IPS-18c (cell line): Measurements from ENCODE around the gene SENP6.
"Not testable (repeated sequence)": the region's sequence is repeated elsewhere in the genome, so short reads cannot be mapped to it uniquely, and the experiment has no call there.

ENCODE experiments used
- H3K4me3 ChIP-seq: 2 replicates; pipeline ENCODE4 v1.7.0; 2013; ENCODE audit warnings: low read depth, mild to moderate bottlenecking, low read length, moderate library complexity; ENCODE audit not compliant: insufficient read depth
- H3K9me3 ChIP-seq: one replicate; pipeline ENCODE4 v1.6.1; 2013; ENCODE audit warnings: mild to moderate bottlenecking, low read length, moderate library complexity; ENCODE audit not compliant: control insufficient read depth, insufficient read depth

SENP6 gene

GRCh38 chr6:75601304-75602245 is at the start of gene SENP6:
Gene SENP6, plus strand, starts transcription at chr6:75601880. Its CDS starts 645 bp downstream, at chr6:75602525.
- peak within 1 kb of the TSS; percentile 90 for H3K4me3 ChIP-seq
- peaks cover 2% of the 10 kb centered on the region for H3K9me3 ChIP-seq

GRCh38 chr6:75556240-75556639 is 45.4 kb upstream of the SENP6 start:
- no peaks in the 10 kb centered on the region for H3K9me3 ChIP-seq
- no peak overlapping the region for H3K4me3 ChIP-seq

- H3K4me3 ChIP-seq, result no peak overlapping the region
- H3K9me3 ChIP-seq, result no peaks in the 10 kb centered on the region
These were observed 44.6 kb upstream of the SENP6 start for GRCh38 chr6:75557068-75557467.

- Histone ChIP-seq H3K9me3 (no peaks in the 10 kb centered on the region), H3K4me3 (no peak overlapping the region)
These were observed 38.6 kb upstream of the SENP6 start for GRCh38 chr6:75563032-75563431.

GRCh38 chr6:75566137-75566767 is 35.4 kb upstream of the SENP6 start:
- H3K9me3 ChIP-seq, result no peaks in the 10 kb centered on the region

GRCh38 chr6:75568100-75568499 is 33.6 kb upstream of the SENP6 start:
- Histone ChIP-seq H3K4me3 (no peak overlapping the region), H3K9me3 (no peaks in the 10 kb centered on the region)

More at GRCh38 chr6:75566137-75566767, 35.4 kb upstream of the SENP6 start:
- no peak overlapping the region for H3K4me3 ChIP-seq

- H3K9me3 ChIP-seq, result no peaks in the 10 kb centered on the region
- H3K4me3 ChIP-seq, result no peak overlapping the region
These were observed 32.7 kb upstream of the SENP6 start for GRCh38 chr6:75568965-75569364.

- H3K4me3 ChIP-seq, H3K9me3 ChIP-seq: not testable (repeated sequence)
These were observed 31.0 kb upstream of the SENP6 start for GRCh38 chr6:75570671-75571070.

GRCh38 chr6:75572072-75572471 is 29.6 kb upstream of the SENP6 start:
- Histone ChIP-seq H3K9me3 (no peaks in the 10 kb centered on the region), H3K4me3 (no peak overlapping the region)

GRCh38 chr6:75579951-75580350 is 21.7 kb upstream of the SENP6 start:
- Histone ChIP-seq H3K9me3 (no peaks in the 10 kb centered on the region), H3K4me3 (no peak overlapping the region)

GRCh38 chr6:75581231-75581630 is 20.4 kb upstream of the SENP6 start:
- H3K4me3 ChIP-seq, result no peak overlapping the region
- no peaks in the 10 kb centered on the region for H3K9me3 ChIP-seq

GRCh38 chr6:75584552-75584951 is 17.1 kb upstream of the SENP6 start:
- not testable (repeated sequence) for H3K4me3 ChIP-seq, H3K9me3 ChIP-seq

GRCh38 chr6:75588948-75589347 is 12.7 kb upstream of the SENP6 start:
- no peaks in the 10 kb centered on the region for H3K9me3 ChIP-seq

GRCh38 chr6:75590370-75590769 is 11.3 kb upstream of the SENP6 start:
- no peak overlapping the region for H3K4me3 ChIP-seq
- no peaks in the 10 kb centered on the region for H3K9me3 ChIP-seq

More at GRCh38 chr6:75588948-75589347, 12.7 kb upstream of the SENP6 start:
- H3K4me3 ChIP-seq, result no peak overlapping the region

GRCh38 chr6:75596380-75596779 is 5.3 kb upstream of the SENP6 start:
- not testable (repeated sequence) for H3K4me3 ChIP-seq, H3K9me3 ChIP-seq

GRCh38 chr6:75600768-75601167 is 912 bp upstream of the SENP6 start:
- Histone ChIP-seq H3K4me3 (no peak overlapping the region), H3K9me3 (peaks cover 2% of the 10 kb centered on the region)

- H3K4me3 ChIP-seq, result peak overlapping the region; percentile 90
- peaks cover 2% of the 10 kb centered on the region for H3K9me3 ChIP-seq
These were observed 796 bp downstream of the SENP6 start for GRCh38 chr6:75602246-75603105.
